Motor neuron (in vitro differentiated cells): ENCODE measurements around the gene KLF1. TPM values are rescaled to one million over a fixed set of nuclear protein-coding genes. Genes with fewer than 3 reads are reported as not detected.
A peak's percentile ranks its signal among the peaks of the same experiment; 100 is the strongest.
"Not testable (repeated sequence)": the region's sequence is repeated elsewhere in the genome, so short reads cannot be mapped to it uniquely, and the experiment has no call there.

Source experiments
- ATAC-seq, 8 experiments: fragments of 200-7000 bp; cut with Tn5 transposase; replicated peaks in 6 of 8; 2 replicates each; pipeline ENCODE4 v1.8.0; 2021; ENCODE audit warnings: mild to moderate bottlenecking in 8 of 8, moderate library complexity in 8 of 8
- H3K27ac ChIP-seq, 2 donors: fragments of 250-450 bp; sonication (Bioruptor Pico); 2 replicates each; pipeline ENCODE4 v1.9.0; 2021; ENCODE audit warnings: antibody characterized with exemption in 2 of 2, mild to moderate bottlenecking in 2 of 2, moderate library complexity in 1 of 2
- H3K4me1 ChIP-seq, 2 donors: fragments of 250-450 bp; sonication (Bioruptor Pico); replicated peaks in 1 of 2; 2 replicates each; pipeline ENCODE4 v1.6.1; 2021; ENCODE audit warnings: antibody characterized with exemption in 2 of 2, mild to moderate bottlenecking in 2 of 2, moderate library complexity in 1 of 2
- H3K4me3 ChIP-seq, 5 donors: fragments of 250-450 bp; sonication (Bioruptor Pico); 2 replicates each; pipeline ENCODE4 v1.9.0; 2021; ENCODE audit warnings: antibody characterized with exemption in 5 of 5, mild to moderate bottlenecking in 5 of 5, moderate library complexity in 4 of 5
- WGBS, 10 experiments: fragments of 450-650 bp; shearing (Covaris generic); methylation state at CpG; one replicate each; pipeline ENCODE4 v1.0.0; 2022; 5-methylcytosine and 5-hydroxymethylcytosine counted together
- in situ Hi-C, 9 experiments: fragments of 400-800 bp; cut with MboI; loops; one replicate each; pipeline ENCODE4 v1.15.0; 2021; ENCODE audit warnings: low sequenced_read_pairs in 9 of 9, low pct_unique_long_range_greater_than_20kb in 2 of 9; ENCODE audit not compliant: unreplicated experiment in 9 of 9
- total RNA-seq, 8 experiments: library from RNA; unstranded; fragments of 300-600 nt; gene quantifications; 2 replicates each; pipeline versions ENCODE4 v1.2.3 to v1.2.4, GENCODE V29; 2022

The KLF1 gene
- total RNA-seq, 8 experiments from 2014 or later = 0.11 to 0.33 (median 0.21) TPM; not detected in 4

- ATAC-seq = peak in 2 of 8 experiments; percentile 11 to 15
- 20 to 100% (median 80%) methylated on average over 1 to 7 of the region's 12 CpGs; no CpG with 5 or more reads in 2 of the 10 experiments for WGBS, 10 experiments
- peak overlapping the region in 1 of 2 donors; percentile 61 for H3K27ac ChIP-seq
- H3K4me1 ChIP-seq = peaks cover 15 to 25% of the 10 kb centered on the region in 2 donors
- in situ Hi-C loops = no loop called here
- no peak overlapping the region for H3K4me3 ChIP-seq
These were observed 27.1 kb upstream of the KLF1 start for GRCh38 chr19:12913851-12914690.

GRCh38 chr19:12913011-12913561, 26.1 kb upstream of the KLF1 start:
- ATAC-seq = peak; percentile 80 to 89 (median 85)
- 0 to 31% (median 10%) methylated on average over 1 to 18 of the region's 22 CpGs; no CpG with 5 or more reads in 2 of the 10 experiments for WGBS, 10 experiments
- Histone ChIP-seq H3K4me1 (peaks cover 17 to 33% of the 10 kb centered on the region in 2 donors), H3K27ac (peak overlapping the region in 1 of 2 donors; percentile 61), H3K4me3 (no peak overlapping the region)
- in situ Hi-C loops = no loop called here

- Histone ChIP-seq H3K4me1 (peaks cover 17 to 33% of the 10 kb centered on the region in 2 donors), H3K4me3 (no peak overlapping the region), H3K27ac (peak overlapping the region in 1 of 2 donors; percentile 61)
- in situ Hi-C loops = no loop called here
- ATAC-seq = peak in 6 of 8 experiments; percentile 9 to 58 (median 50)
- 0 to 60% (median 33%) methylated on average over 1 to 4 of the region's 4 CpGs; no CpG with 5 or more reads in 1 of the 10 experiments for WGBS, 10 experiments
These were observed 25.6 kb upstream of the KLF1 start for GRCh38 chr19:12912571-12912970.

DNA sequence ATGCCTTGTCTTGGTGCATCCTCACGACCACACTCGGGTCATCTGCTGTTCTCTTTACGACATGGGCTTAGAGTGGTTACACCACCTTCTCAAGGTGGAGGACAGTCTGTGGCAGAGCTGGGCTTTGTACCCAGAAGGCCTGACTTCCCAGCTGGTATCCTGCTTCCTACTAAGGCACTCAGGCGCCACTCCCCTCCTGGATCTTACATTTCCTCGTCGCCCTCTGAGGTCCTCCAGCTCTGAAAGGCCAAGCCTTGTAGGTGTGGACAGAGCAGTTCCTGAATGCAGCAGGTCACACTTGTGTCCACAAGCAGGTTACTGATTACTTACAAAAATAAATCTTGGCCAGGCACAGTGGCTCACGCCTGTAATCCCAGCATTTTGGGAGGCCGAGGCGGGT, 20.2 kb upstream of the KLF1 start:
- no peak overlapping the region for H3K4me3 ChIP-seq
- H3K27ac ChIP-seq = no peak overlapping the region
- ATAC-seq = no peak
- WGBS, 10 experiments = 40 to 100% (median 80%) methylated on average over 1 to 2 of the region's 9 CpGs; no CpG with 5 or more reads in 5 of the 10 experiments
- H3K4me1 ChIP-seq = peaks cover 3 to 14% of the 10 kb centered on the region in 2 donors
- in situ Hi-C loops = no loop called here

- H3K4me3 ChIP-seq = no peak overlapping the region
- in situ Hi-C loops = no loop called here
These were observed 13.0 kb upstream of the KLF1 start for GRCh38 chr19:12899891-12900518.

DNA sequence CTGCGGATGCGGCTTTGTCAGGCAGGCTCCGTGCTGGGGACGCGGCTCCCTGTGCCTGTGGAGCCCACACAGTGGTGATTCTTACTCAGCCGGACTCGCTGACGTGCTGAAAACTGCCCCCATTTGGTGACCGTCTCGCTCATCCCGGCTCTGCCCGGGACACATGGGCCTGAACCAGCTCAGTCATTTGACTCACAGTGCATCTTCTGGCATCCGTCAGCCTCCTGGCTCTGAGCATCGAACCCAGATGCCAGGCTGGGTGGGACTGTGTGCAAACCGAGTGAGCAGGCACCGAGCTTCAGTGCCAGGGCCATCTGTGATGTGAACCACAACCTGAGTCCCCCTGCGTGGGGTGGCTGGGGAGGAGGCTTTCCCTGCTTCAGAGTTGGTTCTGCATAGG, 9.5 kb upstream of the KLF1 start:
- ATAC-seq = no peak
- in situ Hi-C loops = no loop called here
- 80 to 100% (median 94%) methylated on average over 1 to 7 of the region's 17 CpGs; no CpG with 5 or more reads in 6 of the 10 experiments for WGBS, 10 experiments
- no peak overlapping the region for H3K4me3 ChIP-seq
- no peak overlapping the region for H3K27ac ChIP-seq
- H3K4me1 ChIP-seq = peaks cover 2 to 5% of the 10 kb centered on the region in 2 donors

More at GRCh38 chr19:12899891-12900518, 13.0 kb upstream of the KLF1 start:
- no peaks in the 10 kb centered on the region for H3K4me1 ChIP-seq
- 50 to 100% (median 93%) methylated on average over 1 to 6 of the region's 10 CpGs; no CpG with 5 or more reads in 3 of the 10 experiments for WGBS, 10 experiments
- peak in 1 of 8 experiments; percentile 58 for ATAC-seq
- H3K27ac ChIP-seq = no peak overlapping the region

DNA sequence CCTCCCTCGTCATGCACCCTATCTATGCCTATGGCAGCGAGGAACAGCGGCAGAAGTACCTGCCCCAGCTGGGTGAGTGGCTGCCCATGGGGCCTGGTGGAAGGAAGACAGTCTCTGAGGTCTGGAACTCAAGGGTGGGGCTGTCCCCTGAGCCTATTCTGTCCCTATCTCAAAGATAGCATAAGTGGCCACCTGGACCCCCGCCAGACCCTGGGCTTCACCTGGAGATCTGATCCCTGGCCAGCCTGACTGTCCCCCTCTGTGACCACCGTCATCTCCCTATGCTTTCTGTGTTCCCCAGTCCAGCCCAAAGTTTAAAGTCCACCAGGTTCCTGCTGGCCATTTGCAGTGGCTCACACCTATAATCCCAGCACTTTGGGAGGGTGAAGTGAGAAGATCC, 6.6 kb upstream of the KLF1 start:
- Histone ChIP-seq H3K27ac (no peak overlapping the region), H3K4me1 (peaks cover 2 to 5% of the 10 kb centered on the region in 2 donors), H3K4me3 (no peak overlapping the region)
- in situ Hi-C loops = no loop called here
- 83 to 100% (median 90%) methylated on average over 1 to 2 of the region's 5 CpGs; no CpG with 5 or more reads in 7 of the 10 experiments for WGBS, 10 experiments
- ATAC-seq = no peak

GRCh38 chr19:12891553-12892021, 4.6 kb upstream of the KLF1 start:
- 0 to 20% (median 5%) methylated on average over 1 to 11 of the region's 26 CpGs; no CpG with 5 or more reads in 4 of the 10 experiments for WGBS, 10 experiments
- Histone ChIP-seq H3K4me3 (peak overlapping the region; percentile 78 to 87 (median 85)), H3K27ac (no peak overlapping the region), H3K4me1 (peaks cover 2 to 5% of the 10 kb centered on the region in 2 donors)
- in situ Hi-C loops = no loop called here
- no peak for ATAC-seq

- Histone ChIP-seq H3K4me3 (peak within 1 kb of the TSS; percentile 78 to 87 (median 85)), H3K4me1 (peaks cover 2 to 5% of the 10 kb centered on the region in 2 donors), H3K27ac (no peak within 1 kb of the TSS)
- 0 to 2% (median 0%) methylated on average over 2 to 13 of the region's 49 CpGs; no CpG with 5 or more reads in 4 of the 10 experiments for WGBS, 10 experiments
- ATAC-seq = peak; percentile 95 to 98 (median 97)
- in situ Hi-C loops = no loop called here
These were observed 4.0 kb upstream of the KLF1 start, which contains the start of gene GCDH for GRCh38 chr19:12890787-12891552. TSS of gene GCDH (plus strand) at chr19:12891160. CDS start at chr19:12891305, 145 bp downstream.

- peak overlapping the region; percentile 13 to 87 (median 81) for H3K4me3 ChIP-seq
- H3K27ac ChIP-seq, ATAC-seq, H3K4me1 ChIP-seq, in situ Hi-C loops: not testable (repeated sequence)
- WGBS, 10 experiments = 0 to 100% (median 31%) methylated on average over 3 to 10 of the region's 10 CpGs; no CpG with 5 or more reads in 4 of the 10 experiments
These were observed 3.3 kb upstream of the KLF1 start for GRCh38 chr19:12890299-12890786.

- ATAC-seq = no peak
- H3K27ac ChIP-seq = no peak overlapping the region
- H3K4me3 ChIP-seq = no peak overlapping the region
- peaks cover 2 to 10% of the 10 kb centered on the region in 2 donors for H3K4me1 ChIP-seq
- WGBS, 10 experiments = 14 to 80% (median 44%) methylated on average over 1 to 3 of the region's 5 CpGs; no CpG with 5 or more reads in 4 of the 10 experiments
- in situ Hi-C loops = no loop called here
These were observed 1.1 kb upstream of the KLF1 start for GRCh38 chr19:12888006-12888603.

DNA sequence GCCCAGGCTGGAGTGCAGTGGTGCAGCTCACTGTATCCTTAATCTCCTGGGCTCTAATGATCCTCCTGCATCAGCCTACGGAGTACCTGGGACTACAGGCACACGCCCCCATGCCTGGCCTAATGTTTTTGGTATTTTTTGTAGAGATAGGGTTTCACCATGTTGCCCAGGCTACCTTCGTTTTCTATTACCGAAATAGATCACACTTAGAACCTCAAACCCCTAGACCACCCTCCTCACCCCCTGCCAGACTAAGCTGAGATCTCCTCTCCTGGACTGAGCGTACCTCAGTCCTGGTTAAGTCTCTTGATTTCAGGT, 391 bp downstream of the KLF1 start:
- WGBS, 10 experiments = 56 to 84% (median 75%) methylated on average over 2 to 5 of the region's 5 CpGs; no CpG with 5 or more reads in 4 of the 10 experiments
- no peak overlapping the region for H3K27ac ChIP-seq
- no peak for ATAC-seq
- H3K4me1 ChIP-seq = peaks cover 0 to 5% of the 10 kb centered on the region in 2 donors
- in situ Hi-C loops = no loop called here
- no peak overlapping the region for H3K4me3 ChIP-seq
